ENCODE results near the gene POLR1F. TPM values are rescaled to one million over a fixed set of nuclear protein-coding genes. Genes with fewer than 3 reads are reported as not detected.

Gene POLR1F
- total RNA-seq, result 15.2 and 22.0 TPM in 2 replicates

DNA sequence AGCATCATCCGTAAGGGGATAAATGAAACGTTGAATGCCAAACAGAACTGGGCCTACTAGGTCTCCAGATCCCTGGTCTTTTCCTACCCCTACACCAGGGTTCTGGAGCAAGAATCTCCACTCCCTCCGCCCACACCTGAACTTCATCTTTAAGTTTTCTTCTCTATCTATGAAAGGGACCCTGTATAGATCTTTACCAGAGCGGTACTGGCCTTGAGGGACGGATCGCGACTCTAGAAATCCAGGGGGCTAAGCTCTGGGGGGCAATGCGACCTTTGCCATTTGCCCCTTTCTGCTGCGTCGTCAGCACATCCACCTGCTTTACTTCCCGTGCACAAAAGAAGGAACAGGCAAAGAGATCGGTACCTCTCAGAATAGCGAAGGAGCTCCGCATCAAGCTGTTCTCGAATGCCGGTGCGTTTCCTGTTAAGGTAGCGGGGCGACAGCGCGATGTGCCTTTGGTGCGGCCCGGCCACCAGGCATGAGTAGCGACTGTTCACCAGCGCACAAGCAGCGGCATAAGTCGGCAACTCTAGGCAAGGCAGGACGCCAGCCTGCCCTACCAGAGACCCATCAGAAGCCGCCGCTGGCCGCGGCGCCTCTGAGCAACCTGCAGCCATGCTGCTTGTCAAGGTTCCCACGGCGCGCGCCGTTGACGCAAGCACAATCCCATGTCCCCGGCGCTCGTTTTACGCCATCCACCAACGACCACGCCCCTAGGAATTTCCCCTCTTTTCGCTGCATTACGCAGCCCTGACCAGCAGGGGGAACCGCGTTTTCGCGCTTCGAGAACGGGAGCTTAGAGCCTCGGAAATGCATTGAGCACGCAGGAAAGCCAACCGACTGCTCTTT is at the start of gene POLR1F:
TSS of gene POLR1F (minus strand) at position 641 of the 852 bp plus-strand sequence. CDS start at position 620, 21 bp downstream.

Other genes with a start within 250 kb of the POLR1F start
- gene TMEM196, start 64.6 kb upstream of the POLR1F start, total RNA-seq, result under 0.01 TPM in 1 of 2 replicates, not detected in the other

All from regular cardiac myocyte (primary cell).